Fibroblast of lung (primary cell): ENCODE results near the gene FGGY. TPM values are rescaled to one million over a fixed set of nuclear protein-coding genes. Genes with fewer than 3 reads are reported as not detected.

Experiments
- DNase-seq, 2 donors: peaks; one replicate each; pipeline versions ENCODE4 v3.0.0 to v3.0.0-alpha.2; 2010; ENCODE audit warnings: low read depth in 2 of 2
- H2AFZ ChIP-seq: 2 replicates; pipeline ENCODE4 v1.5.1; 2012; ENCODE audit warnings: low read length, control low read depth, inconsistent platforms
- H3K27ac ChIP-seq: 2 replicates; pipeline ENCODE4 v1.5.1; 2011; ENCODE audit warnings: low read length, control low read depth; ENCODE audit not compliant: insufficient read depth
- H3K27me3 ChIP-seq: 2 replicates; pipeline ENCODE4 v1.5.1; 2011; ENCODE audit warnings: mild to moderate bottlenecking, low read length; ENCODE audit not compliant: control insufficient read depth, insufficient read depth
- H3K36me3 ChIP-seq: 2 replicates; pipeline ENCODE4 v1.5.1; 2011; ENCODE audit warnings: low read length; ENCODE audit not compliant: control insufficient read depth, insufficient read depth
- H3K4me1 ChIP-seq: 2 replicates; pipeline ENCODE4 v1.5.1; 2011; ENCODE audit warnings: low read length; ENCODE audit not compliant: control insufficient read depth, insufficient read depth; ENCODE audit errors: extremely low read depth
- H3K4me2 ChIP-seq: 2 replicates; pipeline ENCODE4 v1.5.1; 2011; ENCODE audit warnings: low read length, control low read depth; ENCODE audit not compliant: insufficient read depth; ENCODE audit errors: extremely low read depth
- H3K4me3 ChIP-seq, 4 experiments: fragments of 200-600 bp in 1 of 4; sonication (generic) in 1 of 4; replicated peaks in 1 of 4; 2 replicates each; pipeline ENCODE4 v1.5.1; 2011 to 2016; ENCODE audit warnings: low read length in 4 of 4, low read depth in 3 of 4, mild to moderate bottlenecking in 3 of 4, control low read depth in 2 of 4, inconsistent platforms in 1 of 4, mixed read lengths in 1 of 4; ENCODE audit not compliant: insufficient read depth in 1 of 4; ENCODE audit errors: control extremely low read depth in 1 of 4
- H3K79me2 ChIP-seq: 2 replicates; pipeline ENCODE4 v1.5.1; 2012; ENCODE audit warnings: mild to moderate bottlenecking, low read length, inconsistent platforms; ENCODE audit not compliant: control insufficient read depth, insufficient read depth
- H3K9ac ChIP-seq: 2 replicates; pipeline ENCODE4 v1.5.1; 2011; ENCODE audit warnings: mild to moderate bottlenecking, low read length, control low read depth; ENCODE audit not compliant: insufficient read depth
- H3K9me3 ChIP-seq: 2 replicates; pipeline ENCODE4 v1.5.1; 2012; ENCODE audit warnings: low read depth, low read length; ENCODE audit not compliant: control insufficient read depth, insufficient read depth
- H4K20me1 ChIP-seq: 2 replicates; pipeline ENCODE4 v1.5.1; 2011; ENCODE audit warnings: low read length; ENCODE audit not compliant: control insufficient read depth, insufficient read depth; ENCODE audit errors: extremely low read depth
- CTCF ChIP-seq, 2 donors: IDR thresholded peaks in 1 of 2; conservative IDR thresholded peaks in 1 of 2; 1 replicate in 1 of 2; 2 replicates in 1 of 2; pipeline ENCODE4 v1.5.1; 2011 to 2012; ENCODE audit warnings: low read length in 2 of 2, control low read depth in 1 of 2, inconsistent platforms in 1 of 2, low read depth in 1 of 2, mild to moderate bottlenecking in 1 of 2
- EZH2 ChIP-seq: IDR thresholded peaks from 2 replicates; pipeline ENCODE4 v1.5.1; 2012; ENCODE audit warnings: low read length, control low read depth, mild to moderate bottlenecking; ENCODE audit errors: missing control alignments
- polyA plus RNA-seq, 2 donors: library from polyadenylated mRNA; depleted of rRNA in 1 of 2; stranded (reverse) in 1 of 2; unstranded in 1 of 2; fragments of >200 nt; gene quantifications; 2 replicates each; pipeline ENCODE4 v1.2.1, GENCODE V29; 2011 to 2012; ENCODE audit warnings: missing spikeins in 1 of 2
- total RNA-seq: library from RNA; depleted of rRNA; stranded (reverse); fragments of >200 nt; gene quantifications from 2 replicates; pipeline ENCODE4 v1.2.1, GENCODE V29; 2014

Gene FGGY
- total and polyA plus RNA-seq, 2 donors (not counting 1 experiment from before 2014, with no cell fraction given), result 9.5 to 32.4 TPM

GRCh38 chr1:59477867-59478266 is 181.0 kb downstream of the FGGY start:
- no peak for DNase-seq
- Histone ChIP-seq H3K27me3 (no peaks in the 10 kb centered on the region), H2AFZ (no peak overlapping the region), H3K79me2 (no peaks in the 10 kb centered on the region), H3K4me2 (no peak overlapping the region), H3K9ac (no peak overlapping the region), H3K4me1 (peaks cover 4% of the 10 kb centered on the region), H3K9me3 (no peaks in the 10 kb centered on the region), H4K20me1 (no peaks in the 10 kb centered on the region), H3K4me3 (no peak overlapping the region), H3K27ac (no peak overlapping the region), H3K36me3 (no peaks in the 10 kb centered on the region)
- TF ChIP-seq CTCF (conservative IDR thresholded peaks at IDR 0.05 in 1 of 2, IDR thresholded peaks at IDR 0.05 in 1 of 2; ENCODE audit: low read depth in 1 of 2, low read length in 2 of 2), result no peak
- no peak for TF ChIP-seq EZH2

- H3K4me2 ChIP-seq, result no peak overlapping the region
- no peaks in the 10 kb centered on the region for H3K9me3 ChIP-seq
- H4K20me1 ChIP-seq, result no peaks in the 10 kb centered on the region
- H3K9ac ChIP-seq, result no peak overlapping the region
- no peak for DNase-seq
- TF ChIP-seq CTCF (conservative IDR thresholded peaks at IDR 0.05 in 1 of 2, IDR thresholded peaks at IDR 0.05 in 1 of 2; ENCODE audit: low read depth in 1 of 2, low read length in 2 of 2) (no peak), EZH2 (no peak)
- peaks cover 4% of the 10 kb centered on the region for H3K4me1 ChIP-seq
- H3K4me3 ChIP-seq, result no peak overlapping the region
- no peaks in the 10 kb centered on the region for H3K36me3 ChIP-seq
- H3K27ac ChIP-seq, result no peak overlapping the region
- no peaks in the 10 kb centered on the region for H3K79me2 ChIP-seq
- H3K27me3 ChIP-seq, result no peaks in the 10 kb centered on the region
- no peak overlapping the region for H2AFZ ChIP-seq
Observed at GRCh38 chr1:59478822-59479221, 181.9 kb downstream of the FGGY start.

GRCh38 chr1:59480188-59480888 is 183.4 kb downstream of the FGGY start:
- no peak overlapping the region for H3K27ac ChIP-seq
- TF ChIP-seq CTCF (conservative IDR thresholded peaks at IDR 0.05 in 1 of 2, IDR thresholded peaks at IDR 0.05 in 1 of 2; ENCODE audit: low read depth in 1 of 2, low read length in 2 of 2) (no peak), EZH2 (no peak)
- H3K4me3 ChIP-seq, result no peak overlapping the region
- H3K4me2 ChIP-seq, result no peak overlapping the region
- no peaks in the 10 kb centered on the region for H3K27me3 ChIP-seq
- H3K9ac ChIP-seq, result no peak overlapping the region
- no peak for DNase-seq
- H4K20me1 ChIP-seq, result no peaks in the 10 kb centered on the region
- no peaks in the 10 kb centered on the region for H3K9me3 ChIP-seq
- no peaks in the 10 kb centered on the region for H3K79me2 ChIP-seq
- H3K36me3 ChIP-seq, result no peaks in the 10 kb centered on the region
- no peak overlapping the region for H2AFZ ChIP-seq
- H3K4me1 ChIP-seq, result peaks cover 7% of the 10 kb centered on the region
